Glutamatergic neuron (in vitro differentiated cells): ENCODE measurements around the gene PUDP. TPM values are rescaled to one million over a fixed set of nuclear protein-coding genes. Genes with fewer than 3 reads are reported as not detected.

Source experiments
- DNase-seq: peaks from one replicate; pipeline ENCODE4 v3.0.0; 2022
- H3K27ac Mint-ChIP-seq: one replicate; pipeline ENCODE4 v1.8.0; 2020; ENCODE audit warnings: mild to moderate bottlenecking, mixed read lengths, inconsistent platforms; ENCODE audit not compliant: unreplicated experiment
- H3K27me3 Mint-ChIP-seq: one replicate; pipeline ENCODE4 v1.8.0; 2020; ENCODE audit warnings: mild to moderate bottlenecking, moderate library complexity, mixed read lengths, inconsistent platforms; ENCODE audit not compliant: unreplicated experiment
- H3K36me3 Mint-ChIP-seq: one replicate; pipeline ENCODE4 v1.8.0; 2020; ENCODE audit warnings: mild to moderate bottlenecking, mixed read lengths, inconsistent platforms; ENCODE audit not compliant: unreplicated experiment
- H3K4me1 Mint-ChIP-seq: one replicate; pipeline ENCODE4 v1.8.0; 2020; ENCODE audit warnings: mild to moderate bottlenecking, low read depth, mixed read lengths, inconsistent platforms; ENCODE audit not compliant: unreplicated experiment
- H3K4me3 Mint-ChIP-seq: one replicate; pipeline ENCODE4 v1.8.0; 2020; ENCODE audit warnings: mild to moderate bottlenecking, mixed read lengths, inconsistent platforms; ENCODE audit not compliant: unreplicated experiment
- H3K9me3 Mint-ChIP-seq: one replicate; pipeline ENCODE4 v1.8.0; 2020; ENCODE audit warnings: mild to moderate bottlenecking, moderate library complexity, mixed read lengths, inconsistent platforms; ENCODE audit not compliant: unreplicated experiment
- total RNA-seq: library from RNA; stranded (reverse); fragmentation: NEBNext Ultra II Directional; extraction: Animal tissue kit (Norgen Biotek cat#: 25700); gene quantifications from one replicate; pipeline ENCODE4 v1.2.1, GENCODE V29; 2021; ENCODE audit not compliant: unreplicated experiment
- TF ChIP-seq, protein P1 (sequence below): fragments of 200-600 bp; sonication (generic); IDR thresholded peaks from one replicate; pipeline ENCODE4 v1.5.0; 2021; ENCODE audit not compliant: partially characterized antibody, unreplicated experiment

The PUDP gene
- total RNA-seq, 1 donor from 2014 or later = 22.7 TPM

DNA sequence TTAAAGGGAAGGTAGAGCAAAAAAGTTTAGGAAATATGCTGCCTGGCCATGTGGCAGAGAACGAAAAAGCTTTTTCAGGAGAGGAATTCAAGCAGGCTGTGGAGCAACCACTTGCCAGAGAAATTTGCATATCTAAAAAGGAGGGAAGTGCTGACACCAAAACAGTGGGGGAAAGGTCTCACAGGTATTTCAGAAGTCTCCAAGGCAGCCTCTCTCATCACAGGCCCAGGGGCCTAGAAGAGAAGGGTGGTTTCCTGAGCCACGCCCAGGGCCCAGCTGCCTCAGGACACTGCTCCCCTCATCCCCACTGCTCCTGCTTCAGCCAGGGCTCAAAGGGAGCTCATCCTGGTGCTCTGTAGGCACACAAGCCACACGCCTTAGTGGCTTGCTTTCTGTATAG, 30.4 kb downstream of the PUDP start:
- H3K27ac Mint-ChIP-seq = peak overlapping the region; percentile 38
- TF ChIP-seq, protein P1, sequence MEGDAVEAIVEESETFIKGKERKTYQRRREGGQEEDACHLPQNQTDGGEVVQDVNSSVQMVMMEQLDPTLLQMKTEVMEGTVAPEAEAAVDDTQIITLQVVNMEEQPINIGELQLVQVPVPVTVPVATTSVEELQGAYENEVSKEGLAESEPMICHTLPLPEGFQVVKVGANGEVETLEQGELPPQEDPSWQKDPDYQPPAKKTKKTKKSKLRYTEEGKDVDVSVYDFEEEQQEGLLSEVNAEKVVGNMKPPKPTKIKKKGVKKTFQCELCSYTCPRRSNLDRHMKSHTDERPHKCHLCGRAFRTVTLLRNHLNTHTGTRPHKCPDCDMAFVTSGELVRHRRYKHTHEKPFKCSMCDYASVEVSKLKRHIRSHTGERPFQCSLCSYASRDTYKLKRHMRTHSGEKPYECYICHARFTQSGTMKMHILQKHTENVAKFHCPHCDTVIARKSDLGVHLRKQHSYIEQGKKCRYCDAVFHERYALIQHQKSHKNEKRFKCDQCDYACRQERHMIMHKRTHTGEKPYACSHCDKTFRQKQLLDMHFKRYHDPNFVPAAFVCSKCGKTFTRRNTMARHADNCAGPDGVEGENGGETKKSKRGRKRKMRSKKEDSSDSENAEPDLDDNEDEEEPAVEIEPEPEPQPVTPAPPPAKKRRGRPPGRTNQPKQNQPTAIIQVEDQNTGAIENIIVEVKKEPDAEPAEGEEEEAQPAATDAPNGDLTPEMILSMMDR = no peak
- H3K4me1 Mint-ChIP-seq = peaks cover 6% of the 10 kb centered on the region
- DNase-seq = no peak
- no peaks in the 10 kb centered on the region for H3K9me3 Mint-ChIP-seq
- H3K27me3 Mint-ChIP-seq = no peaks in the 10 kb centered on the region
- H3K4me3 Mint-ChIP-seq = no peak overlapping the region
- no peaks in the 10 kb centered on the region for H3K36me3 Mint-ChIP-seq

DNA sequence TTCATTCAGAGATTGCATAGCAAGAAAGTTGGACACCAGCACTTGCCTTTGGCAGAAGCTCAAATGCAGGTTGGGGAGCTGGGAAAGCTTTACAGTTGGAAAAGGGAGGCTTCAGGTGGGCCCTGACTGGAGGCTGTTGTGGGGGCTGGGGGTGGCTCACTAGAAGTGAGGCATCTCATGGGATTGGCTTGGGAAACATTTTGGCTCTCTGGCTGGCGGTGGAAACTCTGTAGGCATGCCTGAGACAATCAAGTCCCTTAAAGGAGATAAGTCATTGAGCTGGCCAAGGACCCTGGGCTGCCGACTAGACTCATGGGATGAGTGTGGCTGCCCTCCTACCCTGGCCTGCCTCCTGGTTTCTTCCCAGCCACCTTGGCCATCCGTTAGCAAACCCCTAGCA, 31.9 kb downstream of the PUDP start:
- no peak overlapping the region for H3K4me3 Mint-ChIP-seq
- H3K9me3 Mint-ChIP-seq = no peaks in the 10 kb centered on the region
- H3K27me3 Mint-ChIP-seq = no peaks in the 10 kb centered on the region
- DNase-seq = no peak
- no peak overlapping the region for H3K27ac Mint-ChIP-seq
- H3K4me1 Mint-ChIP-seq = peaks cover 4% of the 10 kb centered on the region
- TF ChIP-seq, protein P1 = no peak
- H3K36me3 Mint-ChIP-seq = no peaks in the 10 kb centered on the region

DNA sequence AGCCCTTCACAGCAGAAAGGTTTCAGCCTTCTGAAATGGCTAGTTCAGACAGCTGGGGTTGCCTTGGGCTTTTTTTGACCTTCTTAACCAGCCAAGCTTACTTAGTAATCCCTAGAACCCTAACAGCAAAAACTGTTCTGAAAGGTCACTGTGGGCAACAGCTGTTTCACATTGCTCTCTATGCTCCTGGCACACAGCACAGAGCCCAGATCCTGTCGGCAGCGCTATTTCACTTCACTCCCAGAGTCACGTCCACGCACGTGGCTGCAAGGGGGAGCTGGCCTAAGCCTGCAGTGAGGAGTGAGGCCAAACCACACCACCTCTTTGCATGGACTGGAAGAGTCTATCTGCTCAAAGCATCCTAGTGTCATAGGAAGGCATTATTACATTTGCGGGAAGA, 32.4 kb downstream of the PUDP start:
- TF ChIP-seq, protein P1 = no peak
- H3K4me1 Mint-ChIP-seq = peaks cover 7% of the 10 kb centered on the region
- no peaks in the 10 kb centered on the region for H3K36me3 Mint-ChIP-seq
- peaks cover 2% of the 10 kb centered on the region for H3K9me3 Mint-ChIP-seq
- DNase-seq = no peak
- H3K4me3 Mint-ChIP-seq = no peak overlapping the region
- H3K27me3 Mint-ChIP-seq = peaks cover 1% of the 10 kb centered on the region
- no peak overlapping the region for H3K27ac Mint-ChIP-seq

DNA sequence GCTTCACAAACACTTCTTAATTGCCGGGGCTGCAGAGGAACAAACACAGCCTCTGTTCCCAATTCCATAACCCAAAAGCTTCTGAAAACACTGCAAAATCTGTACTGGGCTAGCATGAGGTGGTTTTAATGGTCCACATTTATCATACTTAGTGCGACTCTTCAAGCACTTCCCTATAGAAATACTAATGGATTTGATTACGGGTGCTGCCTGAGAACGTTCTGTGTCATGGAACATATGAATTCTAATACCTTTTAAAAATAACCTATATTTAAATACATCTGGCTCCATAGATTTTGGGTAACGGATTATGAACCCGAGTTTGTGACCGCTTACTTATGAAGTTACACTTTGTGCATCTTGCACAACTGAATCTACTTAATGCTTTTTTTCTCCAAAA, 35.9 kb downstream of the PUDP start:
- peaks cover 19% of the 10 kb centered on the region for H3K4me1 Mint-ChIP-seq
- H3K36me3 Mint-ChIP-seq = no peaks in the 10 kb centered on the region
- H3K4me3 Mint-ChIP-seq = no peak overlapping the region
- H3K27ac Mint-ChIP-seq = no peak overlapping the region
- no peak for DNase-seq
- H3K9me3 Mint-ChIP-seq = peaks cover 4% of the 10 kb centered on the region
- TF ChIP-seq, protein P1 = no peak
- peaks cover 3% of the 10 kb centered on the region for H3K27me3 Mint-ChIP-seq

DNA sequence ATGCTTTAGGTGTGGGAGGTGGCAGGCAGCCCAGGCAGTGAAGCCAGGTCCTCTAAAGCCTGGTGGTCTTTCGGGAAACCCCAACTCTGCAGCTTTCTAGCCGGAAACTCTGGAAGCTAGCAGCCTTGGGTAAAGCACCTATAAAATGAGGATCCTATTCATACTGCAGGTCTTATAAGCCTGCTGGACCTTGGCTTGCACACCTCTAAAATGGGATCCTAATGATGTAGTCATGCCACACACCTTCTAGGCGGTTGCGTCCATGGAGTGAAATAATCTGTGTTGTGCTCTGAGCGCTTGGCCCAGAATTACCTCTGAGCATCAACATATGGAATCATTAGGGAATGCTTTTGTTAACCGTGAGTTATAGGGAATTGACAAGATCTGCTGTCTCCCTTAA, 36.4 kb downstream of the PUDP start:
- peaks cover 19% of the 10 kb centered on the region for H3K4me1 Mint-ChIP-seq
- H3K27me3 Mint-ChIP-seq = peaks cover 3% of the 10 kb centered on the region
- peaks cover 4% of the 10 kb centered on the region for H3K9me3 Mint-ChIP-seq
- H3K36me3 Mint-ChIP-seq = no peaks in the 10 kb centered on the region
- TF ChIP-seq, protein P1 = no peak
- H3K4me3 Mint-ChIP-seq = no peak overlapping the region
- no peak for DNase-seq
- peak overlapping the region; percentile 48 for H3K27ac Mint-ChIP-seq
